ENCODE results near the gene BTN2A1. TPM values are rescaled to one million over a fixed set of nuclear protein-coding genes. Genes with fewer than 3 reads are reported as not detected.

BTN2A1 gene
- total RNA-seq, 1 experiment from 2014 or later, result 13.1 TPM

- TF ChIP-seq EZH2 (IDR thresholded peaks at IDR 0.05; ENCODE audit: low read length, unreplicated experiment) (no peak), EZH2phosphoT487 (IDR thresholded peaks at IDR 0.05; ENCODE audit: borderline replicate concordance, low read length) (no peak), CTCF (conservative IDR thresholded peaks at IDR 0.05; ENCODE audit: low read depth, low read length) (no peak)
- H3K4me3 ChIP-seq (ENCODE audit: low read length), result no peak overlapping the region
- ATAC-seq, result no peak
- BruUV-seq (replicated peaks), result no TSS peak
- intact Hi-C loops (cut with micrococcal nuclease), result no loop called here
- 0 out of 2 replicates have a peak, but pooled peaks cover 2% of the 10 kb centered on the region for H3K4me1 ChIP-seq (ENCODE audit: insufficient read depth, low read length)
- H3F3A ChIP-seq (ENCODE audit: low read length, unreplicated experiment), result no peaks in the 10 kb centered on the region
- no peaks in the 10 kb centered on the region for H3K9me2 ChIP-seq (replicated peaks; ENCODE audit: low read length)
- ChIA-PET CTCF (no interaction called here), POLR2A (ENCODE audit: unreplicated experiment) (no interaction called here)
- H2AFZ ChIP-seq (ENCODE audit: low read length), result no peak overlapping the region
- no peaks in the 10 kb centered on the region for H3K27me3 ChIP-seq (ENCODE audit: low read length)
- peaks cover 4% of the 10 kb centered on the region; the same call in 1 of the 2 replicates for H3K79me2 ChIP-seq (ENCODE audit: low read length)
- no peaks in the 10 kb centered on the region for H3K9me3 ChIP-seq (ENCODE audit: low read length)
- H3K36me3 ChIP-seq (ENCODE audit: low read depth, low read length), result peaks cover 6% of the 10 kb centered on the region
- DNase-seq, result no peak
- no peak overlapping the region for H3K4me2 ChIP-seq (ENCODE audit: low read length)
- H3K27ac ChIP-seq (ENCODE audit: low read length), result no peak overlapping the region
- H3K9ac ChIP-seq (ENCODE audit: low read length), result no peak overlapping the region
- H4K20me1 ChIP-seq (ENCODE audit: low read length), result no peaks in the 10 kb centered on the region
These were observed 30.3 kb upstream of the BTN2A1 start for GRCh38 chr6:26427451-26427809.

GRCh38 chr6:26428206-26428605 lies 29.5 kb upstream of the BTN2A1 start:
- H3F3A ChIP-seq (ENCODE audit: low read length, unreplicated experiment), result no peaks in the 10 kb centered on the region
- no TSS peak for BruUV-seq (replicated peaks)
- H3K9me2 ChIP-seq (replicated peaks; ENCODE audit: low read length), result no peaks in the 10 kb centered on the region
- H4K20me1 ChIP-seq (ENCODE audit: low read length), result no peaks in the 10 kb centered on the region
- H3K79me2 ChIP-seq (ENCODE audit: low read length), result no peaks in the 10 kb centered on the region
- no peak overlapping the region for H3K9ac ChIP-seq (ENCODE audit: low read length)
- CTCF ChIA-PET, result no interaction called here
- no peak for TF ChIP-seq EZH2 (IDR thresholded peaks at IDR 0.05; ENCODE audit: low read length, unreplicated experiment)
- TF ChIP-seq EZH2phosphoT487 (IDR thresholded peaks at IDR 0.05; ENCODE audit: borderline replicate concordance, low read length), result no peak
- no peak for TF ChIP-seq CTCF (conservative IDR thresholded peaks at IDR 0.05; ENCODE audit: low read depth, low read length)
- H2AFZ ChIP-seq (ENCODE audit: low read length), result no peak overlapping the region
- no peak overlapping the region for H3K27ac ChIP-seq (ENCODE audit: low read length)
- no peak overlapping the region for H3K4me2 ChIP-seq (ENCODE audit: low read length)
- peaks cover 10% of the 10 kb centered on the region for H3K36me3 ChIP-seq (ENCODE audit: low read depth, low read length)
- ATAC-seq (no peak), DNase-seq (no peak)
- H3K9me3 ChIP-seq (ENCODE audit: low read length), result no peaks in the 10 kb centered on the region
- H3K27me3 ChIP-seq (ENCODE audit: low read length), result no peaks in the 10 kb centered on the region
- no peak overlapping the region for H3K4me3 ChIP-seq (ENCODE audit: low read length)
- intact Hi-C loops (cut with micrococcal nuclease), result no loop called here
- no peaks in the 10 kb centered on the region for H3K4me1 ChIP-seq (ENCODE audit: insufficient read depth, low read length)
- POLR2A ChIA-PET (ENCODE audit: unreplicated experiment), result no interaction called here

- H3K79me2 ChIP-seq (ENCODE audit: low read length), result no peaks in the 10 kb centered on the region
- H3K9me3 ChIP-seq (ENCODE audit: low read length), result peaks cover 5% of the 10 kb centered on the region; the same call in 1 of the 2 replicates
- H3F3A ChIP-seq (ENCODE audit: low read length, unreplicated experiment), result no peaks in the 10 kb centered on the region
- TF ChIP-seq CTCF (conservative IDR thresholded peaks at IDR 0.05; ENCODE audit: low read depth, low read length) (no peak), EZH2 (IDR thresholded peaks at IDR 0.05; ENCODE audit: low read length, unreplicated experiment) (no peak)
- no peaks in the 10 kb centered on the region for H3K4me1 ChIP-seq (ENCODE audit: insufficient read depth, low read length)
- no peak overlapping the region for H2AFZ ChIP-seq (ENCODE audit: low read length)
- BruUV-seq (replicated peaks), result no TSS peak
- H3K4me2 ChIP-seq (ENCODE audit: low read length), result no peak overlapping the region
- H3K36me3 ChIP-seq (ENCODE audit: low read depth, low read length), result peaks cover 10% of the 10 kb centered on the region
- DNase-seq (no peak), ATAC-seq (no peak)
- H4K20me1 ChIP-seq (ENCODE audit: low read length), result no peaks in the 10 kb centered on the region
- ChIA-PET POLR2A (ENCODE audit: unreplicated experiment) (no interaction called here), CTCF (no interaction called here)
- no peak overlapping the region for H3K9ac ChIP-seq (ENCODE audit: low read length)
- H3K27ac ChIP-seq (ENCODE audit: low read length), result no peak overlapping the region
- no peak overlapping the region for H3K4me3 ChIP-seq (ENCODE audit: low read length)
- no peaks in the 10 kb centered on the region for H3K27me3 ChIP-seq (ENCODE audit: low read length)
- H3K9me2 ChIP-seq (replicated peaks; ENCODE audit: low read length), result no peaks in the 10 kb centered on the region
- intact Hi-C loops (cut with micrococcal nuclease), result no loop called here
These were observed 27.0 kb upstream of the BTN2A1 start for GRCh38 chr6:26430787-26431186.
